ENCODE results near the gene CCER1. TPM values are rescaled to one million over a fixed set of nuclear protein-coding genes. Genes with fewer than 3 reads are reported as not detected.

Gene CCER1
- total RNA-seq, 4 donors from 2014 or later, result 0.27 TPM; not detected in 3

DNA sequence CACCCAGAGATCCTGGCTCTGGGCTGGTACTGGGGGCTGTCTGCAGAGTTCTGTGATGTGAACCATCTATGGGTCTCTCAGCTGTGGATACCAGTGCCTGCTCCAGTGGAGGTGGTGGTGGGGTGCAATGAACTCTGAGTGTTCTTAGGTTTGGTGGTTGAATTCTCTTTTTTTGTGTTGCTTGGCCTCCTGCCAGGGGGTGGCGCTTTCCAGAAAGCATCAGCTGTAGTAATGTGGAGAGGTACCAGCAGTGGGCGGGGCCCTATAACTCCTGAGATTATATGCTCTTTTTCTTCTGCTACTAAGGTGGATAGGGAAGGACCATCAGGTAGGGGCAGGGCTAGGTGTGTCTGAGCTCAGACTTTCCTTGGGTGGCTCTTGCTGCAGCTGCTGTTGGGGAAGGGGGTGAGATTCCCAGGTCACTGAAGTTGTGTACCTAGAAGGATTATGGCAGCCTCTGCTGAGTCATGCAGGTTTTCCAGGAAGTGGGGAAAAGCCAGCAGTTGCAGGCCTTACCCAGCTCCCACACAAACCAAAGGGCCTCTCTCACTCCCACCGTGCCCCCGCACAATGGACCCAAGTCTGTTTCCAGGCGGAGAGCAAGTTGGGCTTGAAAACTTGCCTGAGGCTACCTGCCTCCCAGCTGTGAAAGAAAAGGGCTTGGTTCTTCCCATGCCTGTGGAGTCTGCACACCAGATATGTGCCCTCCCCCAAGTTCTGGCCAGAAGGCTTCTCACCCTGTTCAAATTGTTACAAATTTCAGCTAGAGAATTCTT lies 18.6 kb downstream of the CCER1 start:
- H3K9me3 ChIP-seq, result no peaks in the 10 kb centered on the region
- intact Hi-C loops (cut with DNase I), result no loop called here
- H3K4me3 ChIP-seq (replicated peaks in 1 of 3), result no peak overlapping the region
- H3K4me1 ChIP-seq, result peaks cover 0 to 4% of the 10 kb centered on the region in 2 donors
- TF ChIP-seq, protein P1, sequence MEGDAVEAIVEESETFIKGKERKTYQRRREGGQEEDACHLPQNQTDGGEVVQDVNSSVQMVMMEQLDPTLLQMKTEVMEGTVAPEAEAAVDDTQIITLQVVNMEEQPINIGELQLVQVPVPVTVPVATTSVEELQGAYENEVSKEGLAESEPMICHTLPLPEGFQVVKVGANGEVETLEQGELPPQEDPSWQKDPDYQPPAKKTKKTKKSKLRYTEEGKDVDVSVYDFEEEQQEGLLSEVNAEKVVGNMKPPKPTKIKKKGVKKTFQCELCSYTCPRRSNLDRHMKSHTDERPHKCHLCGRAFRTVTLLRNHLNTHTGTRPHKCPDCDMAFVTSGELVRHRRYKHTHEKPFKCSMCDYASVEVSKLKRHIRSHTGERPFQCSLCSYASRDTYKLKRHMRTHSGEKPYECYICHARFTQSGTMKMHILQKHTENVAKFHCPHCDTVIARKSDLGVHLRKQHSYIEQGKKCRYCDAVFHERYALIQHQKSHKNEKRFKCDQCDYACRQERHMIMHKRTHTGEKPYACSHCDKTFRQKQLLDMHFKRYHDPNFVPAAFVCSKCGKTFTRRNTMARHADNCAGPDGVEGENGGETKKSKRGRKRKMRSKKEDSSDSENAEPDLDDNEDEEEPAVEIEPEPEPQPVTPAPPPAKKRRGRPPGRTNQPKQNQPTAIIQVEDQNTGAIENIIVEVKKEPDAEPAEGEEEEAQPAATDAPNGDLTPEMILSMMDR (IDR thresholded peaks at IDR 0.05), result no peak
- TF ChIP-seq POLR2A (IDR thresholded peaks at IDR 0.05), result no peak
- no peak overlapping the region for H3K27ac ChIP-seq
- H3K27me3 ChIP-seq, result no peaks in the 10 kb centered on the region
- no peaks in the 10 kb centered on the region for H3K36me3 ChIP-seq
- WGBS, 2 donors, result 90 to 100% methylated on average over 5 of the region's 5 CpGs
- DNase-seq, result no peak

DNA sequence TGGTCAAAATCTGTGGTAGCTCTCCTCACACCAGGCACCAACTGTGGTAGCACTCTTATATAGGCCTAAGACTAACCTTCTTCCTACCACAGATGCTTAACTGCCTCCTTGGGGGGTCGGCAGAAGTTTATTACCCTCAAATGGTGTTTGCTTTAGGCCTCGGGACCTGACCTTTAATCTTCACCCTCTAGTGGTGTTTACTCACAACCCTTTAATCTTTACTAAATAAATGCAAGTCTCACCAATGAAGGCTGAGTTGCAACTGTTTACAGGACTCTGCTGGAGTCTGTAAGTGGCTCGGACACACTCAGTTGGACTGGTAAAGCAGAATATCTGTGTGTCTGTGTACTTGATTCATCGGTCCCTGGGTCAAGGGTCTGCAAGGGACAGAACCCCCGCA lies 29.4 kb downstream of the CCER1 start:
- TF ChIP-seq POLR2A (IDR thresholded peaks at IDR 0.05), result no peak
- TF ChIP-seq, protein P1 (IDR thresholded peaks at IDR 0.05), result no peak
- Histone ChIP-seq H3K27ac (no peak overlapping the region), H3K4me1 (no peaks in the 10 kb centered on the region), H3K36me3 (no peaks in the 10 kb centered on the region), H3K4me3 (replicated peaks in 1 of 3) (no peak overlapping the region), H3K27me3 (no peaks in the 10 kb centered on the region), H3K9me3 (no peaks in the 10 kb centered on the region)
- intact Hi-C loops (cut with DNase I), result no loop called here
- no peak for DNase-seq
- 62 to 63% methylated on average over 5 of the region's 5 CpGs for WGBS, 2 donors

DNA sequence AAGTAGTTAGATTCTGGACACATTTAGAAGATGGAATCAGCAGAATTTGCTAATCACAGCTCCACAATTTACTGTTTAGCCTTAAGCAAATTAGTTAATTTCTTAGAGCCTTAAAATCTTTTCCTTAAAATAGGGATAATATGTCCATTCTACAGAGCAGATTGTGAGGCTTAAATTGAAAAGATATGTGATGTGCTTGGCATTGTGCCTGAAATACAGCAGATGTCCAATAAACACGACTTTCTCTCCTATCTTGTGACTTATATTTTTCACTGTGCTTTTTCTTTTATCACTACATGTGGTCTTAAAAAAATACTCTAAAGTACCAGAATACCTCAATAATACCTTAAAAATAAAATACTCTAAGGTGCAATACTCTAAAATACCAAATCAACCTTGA lies 30.6 kb downstream of the CCER1 start:
- intact Hi-C loops (cut with DNase I), result no loop called here
- TF ChIP-seq, protein P1 (IDR thresholded peaks at IDR 0.05), result no peak
- TF ChIP-seq POLR2A (IDR thresholded peaks at IDR 0.05), result no peak
- 61 to 66% methylated on average over 1 of the region's 1 CpG for WGBS, 2 donors
- H3K4me3 ChIP-seq (replicated peaks in 1 of 3), result no peak overlapping the region
- no peak overlapping the region for H3K27ac ChIP-seq
- H3K36me3 ChIP-seq, result no peaks in the 10 kb centered on the region
- no peaks in the 10 kb centered on the region for H3K4me1 ChIP-seq
- no peaks in the 10 kb centered on the region for H3K27me3 ChIP-seq
- H3K9me3 ChIP-seq, result no peaks in the 10 kb centered on the region
- no peak for DNase-seq

DNA sequence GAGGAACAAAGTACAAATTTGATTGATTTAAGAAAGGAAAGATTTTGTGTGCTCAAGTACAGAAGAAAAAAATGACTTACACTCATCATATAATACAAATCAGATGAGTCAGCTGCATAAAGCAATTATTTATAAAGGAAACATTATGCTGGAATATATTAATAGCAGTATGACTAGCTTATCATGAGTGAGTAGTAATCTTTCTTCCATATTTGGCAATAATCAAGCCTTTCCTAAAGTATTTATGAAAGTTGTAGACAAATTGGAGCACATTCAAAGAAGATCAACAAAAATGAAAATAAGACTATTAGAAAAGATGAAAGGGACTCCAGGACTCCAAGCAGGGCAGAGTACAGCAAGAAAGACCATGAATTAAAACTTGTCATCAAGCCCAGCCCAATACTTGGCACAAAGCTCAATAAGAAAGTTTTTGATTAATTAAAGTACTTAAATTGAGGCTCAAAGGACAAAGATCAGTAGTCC lies 32.8 kb downstream of the CCER1 start:
- Histone ChIP-seq H3K4me1 (no peaks in the 10 kb centered on the region), H3K27ac (no peak overlapping the region), H3K9me3 (no peaks in the 10 kb centered on the region), H3K36me3 (no peaks in the 10 kb centered on the region), H3K4me3 (replicated peaks in 1 of 3) (no peak overlapping the region), H3K27me3 (no peaks in the 10 kb centered on the region)
- intact Hi-C loops (cut with DNase I), result no loop called here
- TF ChIP-seq, protein P1 (IDR thresholded peaks at IDR 0.05), result no peak
- TF ChIP-seq POLR2A (IDR thresholded peaks at IDR 0.05), result no peak
- DNase-seq, result no peak

DNA sequence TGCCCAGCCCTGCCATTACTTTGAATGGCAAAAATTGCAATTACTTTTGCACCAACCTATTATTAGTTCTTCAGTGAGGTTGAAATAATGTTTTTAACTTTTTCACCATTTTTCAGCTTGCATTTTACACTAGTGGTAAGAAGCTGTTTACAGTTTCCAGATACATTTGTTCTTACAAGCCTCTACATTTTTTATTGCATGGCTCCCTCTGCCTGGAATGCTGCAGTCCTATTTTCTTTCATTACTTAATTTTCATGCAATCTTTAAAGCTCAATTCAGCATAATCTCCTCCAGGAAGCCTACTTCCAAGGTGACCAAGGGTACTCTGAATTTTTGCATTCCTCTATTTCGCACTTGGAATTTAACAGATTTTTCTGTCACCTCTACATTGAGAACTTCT lies 33.4 kb downstream of the CCER1 start:
- H3K36me3 ChIP-seq, result no peaks in the 10 kb centered on the region
- H3K4me1 ChIP-seq, result no peaks in the 10 kb centered on the region
- no peaks in the 10 kb centered on the region for H3K9me3 ChIP-seq
- TF ChIP-seq, protein P1 (IDR thresholded peaks at IDR 0.05), result no peak
- no peak for TF ChIP-seq POLR2A (IDR thresholded peaks at IDR 0.05)
- no peak for DNase-seq
- intact Hi-C loops (cut with DNase I), result no loop called here
- no peaks in the 10 kb centered on the region for H3K27me3 ChIP-seq
- H3K4me3 ChIP-seq (replicated peaks in 1 of 3), result no peak overlapping the region
- WGBS, 2 donors, result 92 to 98% methylated on average over 1 of the region's 1 CpG
- H3K27ac ChIP-seq, result no peak overlapping the region

Measured in thyroid gland (tissue), 4 donors.